ENCODE results near the gene COL6A3.
A peak's percentile ranks its signal among the peaks of the same experiment; 100 is the strongest.

The COL6A3 gene

GRCh38 chr2:237351046-237351445 lies 62.9 kb downstream of the COL6A3 start:
- TF ChIP-seq, protein P1, sequence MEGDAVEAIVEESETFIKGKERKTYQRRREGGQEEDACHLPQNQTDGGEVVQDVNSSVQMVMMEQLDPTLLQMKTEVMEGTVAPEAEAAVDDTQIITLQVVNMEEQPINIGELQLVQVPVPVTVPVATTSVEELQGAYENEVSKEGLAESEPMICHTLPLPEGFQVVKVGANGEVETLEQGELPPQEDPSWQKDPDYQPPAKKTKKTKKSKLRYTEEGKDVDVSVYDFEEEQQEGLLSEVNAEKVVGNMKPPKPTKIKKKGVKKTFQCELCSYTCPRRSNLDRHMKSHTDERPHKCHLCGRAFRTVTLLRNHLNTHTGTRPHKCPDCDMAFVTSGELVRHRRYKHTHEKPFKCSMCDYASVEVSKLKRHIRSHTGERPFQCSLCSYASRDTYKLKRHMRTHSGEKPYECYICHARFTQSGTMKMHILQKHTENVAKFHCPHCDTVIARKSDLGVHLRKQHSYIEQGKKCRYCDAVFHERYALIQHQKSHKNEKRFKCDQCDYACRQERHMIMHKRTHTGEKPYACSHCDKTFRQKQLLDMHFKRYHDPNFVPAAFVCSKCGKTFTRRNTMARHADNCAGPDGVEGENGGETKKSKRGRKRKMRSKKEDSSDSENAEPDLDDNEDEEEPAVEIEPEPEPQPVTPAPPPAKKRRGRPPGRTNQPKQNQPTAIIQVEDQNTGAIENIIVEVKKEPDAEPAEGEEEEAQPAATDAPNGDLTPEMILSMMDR (IDR thresholded peaks at IDR 0.05): no peak
- Histone ChIP-seq H3K4me3 (no peak overlapping the region), H3K27ac (peak overlapping the region in 1 of 2 donors; percentile 18)
- DNase-seq (ENCODE audit: low spot score): no peak

DNA sequence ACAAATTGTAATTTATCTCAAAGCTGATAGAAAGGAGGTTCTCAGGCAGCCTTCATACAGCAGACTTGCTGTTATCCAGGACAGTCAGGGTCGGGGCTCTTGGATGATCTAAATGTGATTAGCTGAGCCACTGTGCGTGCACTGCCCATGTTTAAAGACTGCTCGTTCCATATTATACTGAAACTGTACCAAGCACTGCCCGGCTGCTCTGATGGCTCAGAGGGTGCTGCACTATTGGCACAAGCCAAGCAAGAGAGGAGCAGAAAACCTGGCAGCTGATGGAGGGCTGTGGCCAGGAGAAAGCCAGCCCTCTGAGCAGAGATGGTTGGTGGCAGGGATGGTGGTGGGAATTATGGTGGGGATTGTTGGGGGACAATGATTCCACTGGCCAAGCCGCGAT lies 63.4 kb downstream of the COL6A3 start:
- Histone ChIP-seq H3K4me3 (no peak overlapping the region), H3K27ac (peak overlapping the region in 1 of 2 donors; percentile 18)
- DNase-seq (ENCODE audit: low spot score): no peak
- TF ChIP-seq, protein P1 (IDR thresholded peaks at IDR 0.05): no peak

DNA sequence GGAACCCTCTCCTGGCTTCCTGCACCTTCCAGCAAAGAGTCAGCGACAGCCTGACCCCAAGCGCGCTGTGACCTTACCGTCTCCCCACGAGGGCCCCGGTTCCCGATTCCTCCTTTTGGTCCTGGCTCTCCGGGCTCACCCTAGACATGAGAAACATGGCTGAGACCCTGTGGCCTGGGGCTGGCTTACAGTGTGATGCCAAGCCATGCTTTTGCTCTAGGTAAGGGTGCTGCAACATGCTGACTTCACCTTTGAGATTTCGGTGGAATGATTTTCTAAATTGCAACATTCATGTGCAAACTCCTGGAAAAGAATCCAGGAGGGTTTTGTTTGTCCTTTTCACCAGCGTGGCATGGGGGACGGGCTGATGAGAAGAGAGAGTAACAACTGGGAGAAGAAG lies 63.9 kb downstream of the COL6A3 start:
- TF ChIP-seq, protein P1 (IDR thresholded peaks at IDR 0.05): no peak
- Histone ChIP-seq H3K4me3 (no peak overlapping the region), H3K27ac (no peak overlapping the region)
- DNase-seq (ENCODE audit: low spot score): no peak

DNA sequence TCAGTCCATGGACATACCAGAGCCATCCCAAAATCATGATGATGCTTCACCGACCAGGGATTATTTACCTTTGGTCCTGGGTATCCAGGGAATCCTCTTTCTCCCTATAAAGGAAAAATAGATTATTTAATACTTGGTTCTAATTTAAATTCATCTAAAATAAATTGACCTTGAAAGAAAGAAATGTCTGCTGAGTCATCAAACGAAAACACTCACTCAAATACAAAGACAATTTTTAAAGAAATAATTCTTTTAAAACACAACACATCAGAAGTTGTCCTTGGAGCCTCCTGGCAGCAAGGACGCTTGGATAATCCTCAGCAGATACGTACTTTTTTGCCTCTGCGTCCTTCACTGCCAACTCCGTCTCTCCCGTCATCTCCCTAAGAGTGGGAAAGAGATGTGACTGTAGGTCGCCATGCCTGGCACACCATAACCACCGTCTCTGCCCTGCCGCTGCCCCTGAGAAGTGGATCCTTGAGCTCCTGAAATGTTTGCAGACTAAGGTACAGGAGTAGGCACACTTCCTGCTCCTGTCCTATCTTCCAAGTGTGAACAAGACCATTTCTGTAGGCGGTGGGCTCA lies 65.6 kb downstream of the COL6A3 start:
- TF ChIP-seq, protein P1 (IDR thresholded peaks at IDR 0.05): no peak
- DNase-seq (ENCODE audit: low spot score): no peak
- H3K27ac ChIP-seq: no peak overlapping the region
- no peak overlapping the region for H3K4me3 ChIP-seq

- Histone ChIP-seq H3K4me3 (no peak overlapping the region), H3K27ac (no peak overlapping the region)
- no peak for DNase-seq (ENCODE audit: low spot score)
- TF ChIP-seq, protein P1 (IDR thresholded peaks at IDR 0.05): no peak
Measured at GRCh38 chr2:237345891-237346640, 67.9 kb downstream of the COL6A3 start.

DNA sequence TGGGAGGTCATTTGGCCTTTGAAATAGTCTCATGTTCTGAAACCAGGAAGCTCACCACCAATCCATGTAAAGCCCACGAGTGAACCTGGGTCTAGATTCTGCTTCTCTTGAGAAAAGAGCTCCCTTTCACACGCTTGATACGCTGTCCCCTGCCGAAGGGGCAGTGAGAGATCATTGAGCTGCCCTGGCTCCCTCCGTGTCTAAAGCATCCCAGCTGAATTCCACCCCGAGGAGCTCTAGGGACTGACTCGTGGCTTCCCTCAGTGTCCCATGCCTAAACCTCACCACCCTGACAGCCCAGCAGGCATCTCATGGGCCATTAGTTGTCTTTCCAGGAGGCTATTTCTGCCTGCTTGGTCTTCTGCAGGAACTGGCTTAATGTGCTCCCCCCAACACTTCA lies 68.6 kb downstream of the COL6A3 start:
- TF ChIP-seq, protein P1 (IDR thresholded peaks at IDR 0.05): no peak
- DNase-seq (ENCODE audit: low spot score): no peak
- H3K4me3 ChIP-seq: no peak overlapping the region
- H3K27ac ChIP-seq: no peak overlapping the region

GRCh38 chr2:237344942-237345341 lies 69.0 kb downstream of the COL6A3 start:
- TF ChIP-seq, protein P1 (IDR thresholded peaks at IDR 0.05): no peak
- H3K4me3 ChIP-seq: no peak overlapping the region
- no peak for DNase-seq (ENCODE audit: low spot score)
- H3K27ac ChIP-seq: no peak overlapping the region

Data from coronary artery (tissue), 2 donors.